ENCODE data around the gene PSMG2.

GRCh38 chr18:12769136-12769535 lies 66.3 kb downstream of the PSMG2 start:
- no peak for TF ChIP-seq CTCF (IDR thresholded peaks at IDR 0.05; ENCODE audit: low read depth, low read length, poor library complexity, severe bottlenecking)
- no peak for TF ChIP-seq EZH2phosphoT487 (IDR thresholded peaks at IDR 0.05; ENCODE audit: borderline replicate concordance, low read length)

Data from DOHH2 (cell line).